Measurements from ENCODE around the gene CASZ1. TPM values are rescaled to one million over a fixed set of nuclear protein-coding genes. Genes with fewer than 3 reads are reported as not detected.

Gene CASZ1
- total and polyA plus RNA-seq, 10 of the 15 experiments (the other 5 are each of a cell fraction or from before 2014, with no cell fraction given) = 0.52 to 9.8 (median 3.7) TPM

DNA sequence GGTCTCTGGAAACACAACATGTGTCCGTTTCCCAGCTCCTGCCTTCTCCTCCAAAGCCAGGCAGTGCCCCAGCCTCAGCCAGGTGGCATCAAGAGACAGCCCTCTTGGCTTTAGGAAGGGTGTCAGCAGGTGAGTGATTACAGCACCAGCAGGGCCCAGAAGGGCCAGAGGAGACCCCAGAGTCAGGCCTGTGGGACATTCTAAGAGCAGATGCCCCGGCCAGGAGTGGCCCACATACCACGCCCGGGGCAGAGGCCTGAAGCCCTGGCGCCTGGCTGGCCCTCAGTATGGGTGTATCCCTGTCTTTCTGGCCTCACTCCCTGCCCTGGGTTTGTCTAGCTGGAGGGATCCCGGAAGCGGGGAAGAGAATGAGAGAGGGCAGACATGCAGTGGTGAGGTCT is 109.2 kb downstream of the CASZ1 start:
- DNase-seq (ENCODE audit: low read depth, low spot score) (no peak), FAIRE-seq (no peak), ATAC-seq (no peak)
- in situ Hi-C loops (cut with MboI) (no loop called here), intact Hi-C loops (cut with micrococcal nuclease; ENCODE audit: unreplicated experiment) (no loop called here)
- peaks cover 6% of the 10 kb centered on the region for H3K4me1 ChIP-seq (ENCODE audit: control insufficient read depth, insufficient read depth, low read length)
- no peaks in the 10 kb centered on the region; a peak in 1 of 4 replicates for H3K36me3 ChIP-seq (ENCODE audit: control insufficient read depth in 2 of 2, insufficient read depth in 2 of 2, low read length in 1 of 2)
- H3K4me2 ChIP-seq (ENCODE audit: control insufficient read depth, insufficient read depth) = no peak overlapping the region
- 87% methylated on average over 7 of the region's 7 CpGs for WGBS (ENCODE audit: insufficient coverage, insufficient replicate concordance, low lambda C conversion rate, missing lambda C conversion rate)
- ChIA-PET CTCF (no interaction called here), POLR2A (interaction anchor here (0.5 kb wide), 1 partner anchor 1455 kb away, joined by 3 read pairs; no protein-coding TSS in a partner anchor), RAD21 (ENCODE audit: unreplicated experiment) (no interaction called here), SMC1A (ENCODE audit: uncharacterized antibody, unreplicated experiment) (no interaction called here)
- H3K27me3 ChIP-seq (replicated peaks in 1 of 2; ENCODE audit: control insufficient read depth in 2 of 2, insufficient read depth in 2 of 2, low read length in 1 of 2) = no peaks in the 10 kb centered on the region
- no TSS peak for BruUV-seq (replicated peaks)
- no peak overlapping the region for H2AFZ ChIP-seq (ENCODE audit: control insufficient read depth, low read depth, low read length)
- H3K4me3 ChIP-seq = no peak overlapping the region
- H3K9me3 ChIP-seq (replicated peaks; ENCODE audit: control insufficient read depth, insufficient read depth, low read length) = no peaks in the 10 kb centered on the region
- no peak overlapping the region for H3K27ac ChIP-seq (ENCODE audit: control insufficient read depth, insufficient read depth)
- TF ChIP-seq, protein P1, sequence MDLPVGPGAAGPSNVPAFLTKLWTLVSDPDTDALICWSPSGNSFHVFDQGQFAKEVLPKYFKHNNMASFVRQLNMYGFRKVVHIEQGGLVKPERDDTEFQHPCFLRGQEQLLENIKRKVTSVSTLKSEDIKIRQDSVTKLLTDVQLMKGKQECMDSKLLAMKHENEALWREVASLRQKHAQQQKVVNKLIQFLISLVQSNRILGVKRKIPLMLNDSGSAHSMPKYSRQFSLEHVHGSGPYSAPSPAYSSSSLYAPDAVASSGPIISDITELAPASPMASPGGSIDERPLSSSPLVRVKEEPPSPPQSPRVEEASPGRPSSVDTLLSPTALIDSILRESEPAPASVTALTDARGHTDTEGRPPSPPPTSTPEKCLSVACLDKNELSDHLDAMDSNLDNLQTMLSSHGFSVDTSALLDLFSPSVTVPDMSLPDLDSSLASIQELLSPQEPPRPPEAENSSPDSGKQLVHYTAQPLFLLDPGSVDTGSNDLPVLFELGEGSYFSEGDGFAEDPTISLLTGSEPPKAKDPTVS (IDR thresholded peaks at IDR 0.05; ENCODE audit: low read depth, low read length) = no peak
- TF ChIP-seq, protein P2, sequence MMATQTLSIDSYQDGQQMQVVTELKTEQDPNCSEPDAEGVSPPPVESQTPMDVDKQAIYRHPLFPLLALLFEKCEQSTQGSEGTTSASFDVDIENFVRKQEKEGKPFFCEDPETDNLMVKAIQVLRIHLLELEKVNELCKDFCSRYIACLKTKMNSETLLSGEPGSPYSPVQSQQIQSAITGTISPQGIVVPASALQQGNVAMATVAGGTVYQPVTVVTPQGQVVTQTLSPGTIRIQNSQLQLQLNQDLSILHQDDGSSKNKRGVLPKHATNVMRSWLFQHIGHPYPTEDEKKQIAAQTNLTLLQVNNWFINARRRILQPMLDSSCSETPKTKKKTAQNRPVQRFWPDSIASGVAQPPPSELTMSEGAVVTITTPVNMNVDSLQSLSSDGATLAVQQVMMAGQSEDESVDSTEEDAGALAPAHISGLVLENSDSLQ (IDR thresholded peaks at IDR 0.05) = no peak
- TF ChIP-seq TCF12 (IDR thresholded peaks at IDR 0.05; ENCODE audit: low read depth, low read length) (no peak), JUND (IDR thresholded peaks at IDR 0.05; ENCODE audit: low read depth, low read length) (no peak)
- H3K79me2 ChIP-seq (ENCODE audit: control insufficient read depth, insufficient read depth, low read length) = peaks cover 10% of the 10 kb centered on the region
- H4K20me1 ChIP-seq (ENCODE audit: control insufficient read depth, insufficient read depth) = peaks cover 6% of the 10 kb centered on the region
- no peak overlapping the region for H3K9ac ChIP-seq (ENCODE audit: control insufficient read depth, insufficient read depth, low read length)
